GM19043 (cell line): ENCODE results near the gene TGFBI.

Source experiments
- ATAC-seq: cut with Tn5 transposase; IDR thresholded peaks from one replicate; pipeline ENCODE4 v1.9.1; 2021; ENCODE audit warnings: low read depth; ENCODE audit not compliant: unreplicated experiment

Gene TGFBI

GRCh38 chr5:136000932-136001331 lies 27.9 kb upstream of the TGFBI start:
- no peak for ATAC-seq

GRCh38 chr5:136001466-136001981 lies 27.3 kb upstream of the TGFBI start:
- no peak for ATAC-seq

GRCh38 chr5:136004436-136004835 lies 24.4 kb upstream of the TGFBI start:
- no peak for ATAC-seq

- no peak for ATAC-seq
Measured at GRCh38 chr5:136005476-136005875, 23.3 kb upstream of the TGFBI start.

- no peak for ATAC-seq
Measured at GRCh38 chr5:136006164-136006563, 22.6 kb upstream of the TGFBI start.

GRCh38 chr5:136006761-136007251 lies 22.0 kb upstream of the TGFBI start:
- ATAC-seq, result no peak

- no peak for ATAC-seq
Measured at GRCh38 chr5:136007271-136007670, 21.5 kb upstream of the TGFBI start.

GRCh38 chr5:136011414-136012001 lies 17.3 kb upstream of the TGFBI start:
- ATAC-seq, result no peak

GRCh38 chr5:136012041-136012804 lies 16.6 kb upstream of the TGFBI start:
- no peak for ATAC-seq

GRCh38 chr5:136013559-136013958 lies 15.2 kb upstream of the TGFBI start:
- no peak for ATAC-seq

- no peak for ATAC-seq
Measured at GRCh38 chr5:136014049-136015002, 14.5 kb upstream of the TGFBI start.

GRCh38 chr5:136015003-136015375 lies 13.8 kb upstream of the TGFBI start:
- no peak for ATAC-seq

GRCh38 chr5:136015966-136016650 lies 12.7 kb upstream of the TGFBI start:
- ATAC-seq, result no peak

- no peak for ATAC-seq
Measured at GRCh38 chr5:136016945-136017530, 11.8 kb upstream of the TGFBI start.

- no peak for ATAC-seq
Measured at GRCh38 chr5:136018814-136019783, 9.7 kb upstream of the TGFBI start.

- no peak for ATAC-seq
Measured at GRCh38 chr5:136020001-136020382, 8.8 kb upstream of the TGFBI start.

- no peak for ATAC-seq
Measured at GRCh38 chr5:136020383-136021015, 8.3 kb upstream of the TGFBI start.

GRCh38 chr5:136021016-136021405 lies 7.8 kb upstream of the TGFBI start:
- ATAC-seq, result no peak
